GM23338 (cell line): Measurements from ENCODE around the gene PITHD1.

Experiments used
- CREB1 ChIP-seq: fragments of 250-450 bp; sonication (Bioruptor Pico); IDR thresholded peaks from 2 replicates; pipeline ENCODE4 v1.5.0; 2020; ENCODE audit warnings: low read depth, mild to moderate bottlenecking, moderate library complexity
- EZH2 ChIP-seq: fragments of 200-600 bp; sonication (generic); IDR thresholded peaks from one replicate; pipeline ENCODE4 v1.8.0; 2017; ENCODE audit warnings: antibody characterized with exemption, mild to moderate bottlenecking, low read depth; ENCODE audit not compliant: unreplicated experiment
- EZH2phosphoT487 ChIP-seq: fragments of 200-600 bp; sonication (generic); IDR thresholded peaks from one replicate; pipeline ENCODE4 v1.8.1; 2018; ENCODE audit warnings: antibody characterized with exemption; ENCODE audit not compliant: unreplicated experiment
- JUNB ChIP-seq: IDR thresholded peaks from one replicate; pipeline ENCODE4 v1.6.1; 2016; ENCODE audit warnings: antibody characterized with exemption; ENCODE audit not compliant: unreplicated experiment
- NANOG ChIP-seq: IDR thresholded peaks from 2 replicates; pipeline ENCODE4 v1.6.1; 2016; ENCODE audit warnings: antibody characterized with exemption, borderline replicate concordance
- POLR2AphosphoS5 ChIP-seq: IDR thresholded peaks from 2 replicates; pipeline ENCODE4 v1.6.1; 2016; ENCODE audit warnings: antibody characterized with exemption, low read depth
- STAT1 ChIP-seq: IDR thresholded peaks from one replicate; pipeline ENCODE4 v1.6.1; 2016; ENCODE audit warnings: antibody characterized with exemption; ENCODE audit not compliant: unreplicated experiment
- ZNF331 ChIP-seq: fragments of 250-450 bp; sonication (Bioruptor Pico); IDR thresholded peaks from 2 replicates; pipeline ENCODE4 v1.5.0; 2020; ENCODE audit warnings: low read depth, mild to moderate bottlenecking, moderate library complexity
- ZNF462 ChIP-seq: fragments of 250-450 bp; sonication (Bioruptor Pico); IDR thresholded peaks from 2 replicates; pipeline ENCODE4 v1.5.0; 2020; ENCODE audit warnings: mild to moderate bottlenecking, moderate library complexity
- TF ChIP-seq, protein P1 (sequence below), 2 experiments: fragments of 200-600 bp in 1 of 2; sonication (generic) in 1 of 2; conservative IDR thresholded peaks; 2 replicates each; pipeline versions ENCODE4 v1.5.1 to v1.6.1; 2016 to 2017; ENCODE audit warnings: antibody characterized with exemption in 2 of 2, low read depth in 2 of 2, mild to moderate bottlenecking in 2 of 2, moderate library complexity in 1 of 2
- TF ChIP-seq, protein P2 (sequence below): IDR thresholded peaks from one replicate; pipeline ENCODE4 v1.6.1; 2018; ENCODE audit warnings: antibody characterized with exemption; ENCODE audit not compliant: unreplicated experiment
- TF ChIP-seq, protein P3 (sequence below): IDR thresholded peaks from 2 replicates; pipeline ENCODE4 v1.6.1; 2016; ENCODE audit warnings: antibody characterized with exemption

DNA sequence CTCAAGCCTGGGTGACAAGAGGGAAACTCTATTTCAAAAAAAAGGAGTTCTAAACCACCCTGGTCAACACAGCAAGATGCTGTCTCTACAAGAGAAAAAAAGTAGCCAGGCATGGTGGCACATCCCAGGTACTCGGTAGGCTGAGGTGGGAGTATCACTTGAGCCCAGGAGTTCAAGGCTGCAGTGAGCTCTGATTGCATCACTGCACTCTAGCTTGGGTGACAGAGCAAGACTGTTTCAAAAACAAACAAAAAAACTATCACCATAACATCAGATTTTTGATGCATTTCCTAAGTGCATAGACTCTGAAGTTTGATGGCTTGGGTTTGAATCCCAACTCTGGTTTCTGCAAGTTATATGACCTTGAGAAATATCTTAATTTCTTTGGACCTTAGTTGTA, 25.3 kb upstream of the PITHD1 start:
- TF ChIP-seq, protein P1, sequence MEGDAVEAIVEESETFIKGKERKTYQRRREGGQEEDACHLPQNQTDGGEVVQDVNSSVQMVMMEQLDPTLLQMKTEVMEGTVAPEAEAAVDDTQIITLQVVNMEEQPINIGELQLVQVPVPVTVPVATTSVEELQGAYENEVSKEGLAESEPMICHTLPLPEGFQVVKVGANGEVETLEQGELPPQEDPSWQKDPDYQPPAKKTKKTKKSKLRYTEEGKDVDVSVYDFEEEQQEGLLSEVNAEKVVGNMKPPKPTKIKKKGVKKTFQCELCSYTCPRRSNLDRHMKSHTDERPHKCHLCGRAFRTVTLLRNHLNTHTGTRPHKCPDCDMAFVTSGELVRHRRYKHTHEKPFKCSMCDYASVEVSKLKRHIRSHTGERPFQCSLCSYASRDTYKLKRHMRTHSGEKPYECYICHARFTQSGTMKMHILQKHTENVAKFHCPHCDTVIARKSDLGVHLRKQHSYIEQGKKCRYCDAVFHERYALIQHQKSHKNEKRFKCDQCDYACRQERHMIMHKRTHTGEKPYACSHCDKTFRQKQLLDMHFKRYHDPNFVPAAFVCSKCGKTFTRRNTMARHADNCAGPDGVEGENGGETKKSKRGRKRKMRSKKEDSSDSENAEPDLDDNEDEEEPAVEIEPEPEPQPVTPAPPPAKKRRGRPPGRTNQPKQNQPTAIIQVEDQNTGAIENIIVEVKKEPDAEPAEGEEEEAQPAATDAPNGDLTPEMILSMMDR (conservative IDR thresholded peaks at IDR 0.05; ENCODE audit: low read depth in 2 of 2), result no peak
- TF ChIP-seq CREB1 (CRISPR knock-in tag) (no peak), POLR2AphosphoS5 (no peak), EZH2 (no peak), EZH2phosphoT487 (no peak), ZNF331 (CRISPR knock-in tag) (no peak), STAT1 (no peak), NANOG (no peak), JUNB (no peak), ZNF462 (CRISPR knock-in tag) (no peak)
- TF ChIP-seq, protein P2, sequence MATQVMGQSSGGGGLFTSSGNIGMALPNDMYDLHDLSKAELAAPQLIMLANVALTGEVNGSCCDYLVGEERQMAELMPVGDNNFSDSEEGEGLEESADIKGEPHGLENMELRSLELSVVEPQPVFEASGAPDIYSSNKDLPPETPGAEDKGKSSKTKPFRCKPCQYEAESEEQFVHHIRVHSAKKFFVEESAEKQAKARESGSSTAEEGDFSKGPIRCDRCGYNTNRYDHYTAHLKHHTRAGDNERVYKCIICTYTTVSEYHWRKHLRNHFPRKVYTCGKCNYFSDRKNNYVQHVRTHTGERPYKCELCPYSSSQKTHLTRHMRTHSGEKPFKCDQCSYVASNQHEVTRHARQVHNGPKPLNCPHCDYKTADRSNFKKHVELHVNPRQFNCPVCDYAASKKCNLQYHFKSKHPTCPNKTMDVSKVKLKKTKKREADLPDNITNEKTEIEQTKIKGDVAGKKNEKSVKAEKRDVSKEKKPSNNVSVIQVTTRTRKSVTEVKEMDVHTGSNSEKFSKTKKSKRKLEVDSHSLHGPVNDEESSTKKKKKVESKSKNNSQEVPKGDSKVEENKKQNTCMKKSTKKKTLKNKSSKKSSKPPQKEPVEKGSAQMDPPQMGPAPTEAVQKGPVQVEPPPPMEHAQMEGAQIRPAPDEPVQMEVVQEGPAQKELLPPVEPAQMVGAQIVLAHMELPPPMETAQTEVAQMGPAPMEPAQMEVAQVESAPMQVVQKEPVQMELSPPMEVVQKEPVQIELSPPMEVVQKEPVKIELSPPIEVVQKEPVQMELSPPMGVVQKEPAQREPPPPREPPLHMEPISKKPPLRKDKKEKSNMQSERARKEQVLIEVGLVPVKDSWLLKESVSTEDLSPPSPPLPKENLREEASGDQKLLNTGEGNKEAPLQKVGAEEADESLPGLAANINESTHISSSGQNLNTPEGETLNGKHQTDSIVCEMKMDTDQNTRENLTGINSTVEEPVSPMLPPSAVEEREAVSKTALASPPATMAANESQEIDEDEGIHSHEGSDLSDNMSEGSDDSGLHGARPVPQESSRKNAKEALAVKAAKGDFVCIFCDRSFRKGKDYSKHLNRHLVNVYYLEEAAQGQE, result no peak
- TF ChIP-seq, protein P3, sequence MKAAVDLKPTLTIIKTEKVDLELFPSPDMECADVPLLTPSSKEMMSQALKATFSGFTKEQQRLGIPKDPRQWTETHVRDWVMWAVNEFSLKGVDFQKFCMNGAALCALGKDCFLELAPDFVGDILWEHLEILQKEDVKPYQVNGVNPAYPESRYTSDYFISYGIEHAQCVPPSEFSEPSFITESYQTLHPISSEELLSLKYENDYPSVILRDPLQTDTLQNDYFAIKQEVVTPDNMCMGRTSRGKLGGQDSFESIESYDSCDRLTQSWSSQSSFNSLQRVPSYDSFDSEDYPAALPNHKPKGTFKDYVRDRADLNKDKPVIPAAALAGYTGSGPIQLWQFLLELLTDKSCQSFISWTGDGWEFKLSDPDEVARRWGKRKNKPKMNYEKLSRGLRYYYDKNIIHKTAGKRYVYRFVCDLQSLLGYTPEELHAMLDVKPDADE, result no peak
